H1 (cell line): ENCODE data around the gene PDK3.

Source experiments
- CTCF ChIP-seq, 3 experiments: IDR thresholded peaks; 1 replicate in 2 of 3; 2 replicates in 1 of 3; pipeline versions ENCODE4 v1.5.1 to v1.6.1; 2011; ENCODE audit warnings: low read length in 3 of 3, mild to moderate bottlenecking in 3 of 3, inconsistent platforms in 2 of 3, low read depth in 1 of 3, moderate library complexity in 1 of 3; ENCODE audit not compliant: insufficient read depth in 1 of 3; ENCODE audit errors: control extremely low read depth in 1 of 3
- PHF8 ChIP-seq: fragments of 200-600 bp; sonication (generic); conservative IDR thresholded peaks from 2 replicates; pipeline ENCODE4 v1.7.1; 2012; ENCODE audit warnings: low read depth, mild to moderate bottlenecking, inconsistent platforms, low read length, moderate library complexity
- POLR2A ChIP-seq, 2 experiments: IDR thresholded peaks; 1 replicate in 1 of 2; 2 replicates in 1 of 2; pipeline ENCODE4 v1.6.1; 2011; ENCODE audit warnings: low read depth in 2 of 2, low read length in 2 of 2, mild to moderate bottlenecking in 2 of 2; ENCODE audit errors: control extremely low read depth in 1 of 2
- TBP ChIP-seq: IDR thresholded peaks from 2 replicates; pipeline ENCODE4 v1.6.1; 2011; ENCODE audit warnings: low read depth, low read length, improper control_type of control experiment
- TCF12 ChIP-seq: IDR thresholded peaks from 2 replicates; pipeline ENCODE4 v1.6.1; 2011; ENCODE audit warnings: low read depth, mild to moderate bottlenecking, low read length
- TEAD4 ChIP-seq: IDR thresholded peaks from 2 replicates; pipeline ENCODE4 v1.6.1; 2012; ENCODE audit warnings: low read depth, low read length, inconsistent platforms, mixed read lengths
- USF2 ChIP-seq: IDR thresholded peaks from 2 replicates; pipeline ENCODE4 v1.6.1; 2011; ENCODE audit warnings: low read length, improper control_type of control experiment
- ZNF274 ChIP-seq: IDR thresholded peaks from 2 replicates; pipeline ENCODE4 v1.7.0; 2012; ENCODE audit warnings: low read length, borderline replicate concordance; ENCODE audit errors: extremely low read depth

DNA sequence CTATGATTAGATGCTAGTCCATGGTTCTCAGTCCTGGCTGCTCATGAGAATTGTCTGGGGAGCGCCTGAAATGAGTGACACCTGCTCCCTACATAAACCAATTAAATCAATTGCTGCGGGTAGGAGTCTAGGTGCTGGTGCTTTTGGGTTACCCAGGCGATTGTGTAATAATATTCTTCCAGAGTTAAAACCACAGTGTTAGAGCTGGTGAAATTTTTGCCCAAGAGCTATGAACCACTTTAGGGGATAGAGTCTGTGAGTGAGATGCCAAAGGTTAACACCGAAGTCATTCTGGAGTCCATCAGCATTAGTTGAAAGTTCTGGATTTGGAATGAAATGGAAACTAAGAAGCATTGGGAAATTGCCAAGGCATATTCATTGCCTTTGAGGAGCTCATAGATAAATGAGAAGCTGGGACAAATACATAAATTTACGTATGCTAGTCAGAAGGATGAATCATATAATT, 15.3 kb downstream of the PDK3 start:
- TF ChIP-seq TCF12 (no peak), TEAD4 (no peak), USF2 (no peak), TBP (no peak), POLR2A (IDR thresholded peaks at IDR 0.05; ENCODE audit: control extremely low read depth in 1 of 2, low read depth in 2 of 2, low read length in 2 of 2) (no peak), PHF8 (no peak), CTCF (IDR thresholded peaks at IDR 0.05; ENCODE audit: control extremely low read depth in 1 of 3, insufficient read depth in 1 of 3, low read depth in 1 of 3, low read length in 3 of 3) (no peak), ZNF274 (no peak)
